K562 (cell line): Measurements from ENCODE around the gene DNAJB6. TPM values are rescaled to one million over a fixed set of nuclear protein-coding genes. Genes with fewer than 3 reads are reported as not detected.
A peak's percentile ranks its signal among the peaks of the same experiment; 100 is the strongest.

ENCODE experiments used
- ATAC-seq: fragments of 200-7000 bp; cut with Tn5 transposase; 3 replicates; pipeline ENCODE4 v1.9.1; 2020; ENCODE audit warnings: moderate library complexity
- BruUV-seq: library from RNA; stranded (reverse); fragments of 400-500 nt; replicated peaks from 2 replicates; lab custom pipeline; 2021; lab: Mats Ljungman, UMichigan
- CTCF ChIA-PET: fragments of 300-600 bp; formaldehyde crosslinking; extraction: SDS; loops from one replicate; lab custom pipeline; 2021; ENCODE audit warnings: low intra/inter-chr PET ratio; lab: Yijun Ruan, JAX
- POLR2A ChIA-PET: fragments of 300-600, 350-650 bp; sonication (Branson Sonifier 250); formaldehyde crosslinking; extraction: SDS; loops from one replicate; lab custom pipeline; 2021; ENCODE audit warnings: antibody characterized with exemption, inconsistent platforms; lab: Yijun Ruan, JAX
- DNase-seq, 4 experiments: peaks; one replicate each; pipeline versions ENCODE4 v3.0.0 to v3.0.0-alpha.2; 2011 to 2018; ENCODE audit warnings: low spot score in 3 of 4, mixed read lengths in 3 of 4; ENCODE audit errors: extremely low read depth in 1 of 4
- FAIRE-seq: peaks from 2 replicates; lab custom pipeline; 2011; peaks lifted over from hg19 to GRCh38; lab: Jason Lieb, UNC
- H2AFZ ChIP-seq: 2 replicates; pipeline ENCODE4 v1.6.0; 2011; ENCODE audit warnings: low read depth, low read length, control low read depth, inconsistent platforms
- H3K27ac ChIP-seq: fragments of 200-600 bp; 3 replicates; pipeline ENCODE4 v1.8.0; 2011; ENCODE audit warnings: low read depth, mild to moderate bottlenecking, control low read depth, inconsistent platforms, low read length, moderate library complexity, mixed read lengths; ENCODE audit errors: extremely low read depth
- H3K27me3 ChIP-seq, 2 experiments: fragments of 300-600 bp in 1 of 2; 2 replicates in 1 of 2; 3 replicates in 1 of 2; pipeline versions ENCODE4 v1.6.0 to v1.8.0; 2011; ENCODE audit warnings: inconsistent platforms in 2 of 2, low read length in 2 of 2, mild to moderate bottlenecking in 1 of 2, mixed read lengths in 1 of 2, moderate library complexity in 1 of 2; ENCODE audit not compliant: control insufficient read depth in 2 of 2, insufficient read depth in 2 of 2
- H3K36me3 ChIP-seq: fragments of 300-600 bp; 3 replicates; pipeline ENCODE4 v1.8.0; 2011; ENCODE audit warnings: mild to moderate bottlenecking, low read length, inconsistent platforms; ENCODE audit not compliant: control insufficient read depth, insufficient read depth
- H3K4me1 ChIP-seq, 2 experiments: fragments of 200-600 bp in 1 of 2; replicated peaks in 1 of 2; 2 replicates in 1 of 2; 3 replicates in 1 of 2; pipeline versions ENCODE4 v1.5.1 to v1.8.0; 2011; ENCODE audit warnings: inconsistent platforms in 2 of 2, low read length in 2 of 2, mild to moderate bottlenecking in 1 of 2, mixed read lengths in 1 of 2, moderate library complexity in 1 of 2; ENCODE audit not compliant: control insufficient read depth in 2 of 2, insufficient read depth in 2 of 2
- H3K4me2 ChIP-seq: 2 replicates; pipeline ENCODE4 v1.6.1; 2011; ENCODE audit warnings: low read length, control low read depth, inconsistent platforms, mixed read lengths; ENCODE audit not compliant: insufficient read depth
- H3K4me3 ChIP-seq: fragments of 200-600 bp; sonication (generic), shearing (Covaris generic); 2 replicates; pipeline ENCODE4 v1.5.1; 2016; ENCODE audit warnings: control low read depth, inconsistent platforms
- H3K79me2 ChIP-seq: fragments of 200-600 bp; 3 replicates; pipeline ENCODE4 v1.8.0; 2011; ENCODE audit warnings: low read length, inconsistent platforms; ENCODE audit not compliant: control insufficient read depth, insufficient read depth
- H3K9ac ChIP-seq, 2 experiments: 2 replicates each; pipeline versions ENCODE4 v1.6.0 to v1.6.1; 2011; ENCODE audit warnings: low read depth in 2 of 2, low read length in 2 of 2, control low read depth in 1 of 2, inconsistent platforms in 1 of 2, mild to moderate bottlenecking in 1 of 2, mixed read lengths in 1 of 2; ENCODE audit not compliant: insufficient read depth in 1 of 2
- H3K9me1 ChIP-seq: one replicate; pipeline ENCODE4 v1.6.0; 2011; ENCODE audit warnings: inconsistent platforms, mild to moderate bottlenecking, low read length, moderate library complexity; ENCODE audit not compliant: control insufficient read depth, insufficient read depth
- H3K9me3 ChIP-seq: replicated peaks from 2 replicates; pipeline ENCODE4 v1.5.1; 2011; ENCODE audit warnings: low read depth, low read length, inconsistent platforms; ENCODE audit not compliant: control insufficient read depth, insufficient read depth
- H4K20me1 ChIP-seq: replicated peaks from 2 replicates; pipeline ENCODE4 v1.6.1; 2011; ENCODE audit warnings: low read length, inconsistent platforms, mixed read lengths; ENCODE audit not compliant: control insufficient read depth, insufficient read depth
- ATF1 ChIP-seq, 2 experiments: fragments of 450-650 bp in 1 of 2; IDR thresholded peaks; 2 replicates each; pipeline ENCODE4 v1.6.1; 2016; ENCODE audit warnings: missing compliant biosample characterization in 1 of 2, missing genetic modification characterization in 1 of 2
- CREM ChIP-seq: IDR thresholded peaks from 2 replicates; pipeline ENCODE4 v1.6.1; 2014; ENCODE audit warnings: antibody characterized with exemption, low read depth
- CTBP1 ChIP-seq: fragments of 450-650 bp; IDR thresholded peaks from 2 replicates; pipeline ENCODE4 v1.6.1; 2016; ENCODE audit warnings: borderline replicate concordance
- ETV1 ChIP-seq: fragments of 450-650 bp; conservative IDR thresholded peaks from 2 replicates; pipeline ENCODE4 v1.6.1; 2016; ENCODE audit warnings: missing genetic modification characterization, control low read depth, low read depth, missing compliant biosample characterization
- ETV5 ChIP-seq: sonication (generic); formaldehyde crosslinking; IDR thresholded peaks from 2 replicates; pipeline ENCODE4 v1.4.0; 2020; ENCODE audit warnings: low read depth, mild to moderate bottlenecking, missing genetic modification reagents
- FOXJ2 ChIP-seq: fragments of 200-800 bp; sonication (Bioruptor generic); IDR thresholded peaks from 2 replicates; pipeline ENCODE4 v1.6.1; 2016; ENCODE audit warnings: missing genetic modification characterization, missing compliant biosample characterization
- NFYB ChIP-seq: IDR thresholded peaks from 2 replicates; pipeline ENCODE4 v1.6.1; 2011; ENCODE audit warnings: mild to moderate bottlenecking, moderate library complexity; ENCODE audit not compliant: insufficient read length; ENCODE audit errors: extremely low read depth
- PRDM10 ChIP-seq: fragments of 450-650 bp; IDR thresholded peaks from 2 replicates; pipeline ENCODE4 v1.6.1; 2018; ENCODE audit not compliant: partially characterized antibody
- PREB ChIP-seq: sonication (generic); formaldehyde crosslinking; IDR thresholded peaks from 2 replicates; pipeline ENCODE4 v1.8.1; 2023; ENCODE audit warnings: mild to moderate bottlenecking, missing genetic modification reagents
- SETDB1 ChIP-seq: IDR thresholded peaks from one replicate; pipeline ENCODE4 v1.6.1; 2012; ENCODE audit warnings: low read length, control low read depth, inconsistent platforms
- TEAD1 ChIP-seq, 2 experiments: fragments of 450-650 bp in 1 of 2; sonication (generic) in 1 of 2; formaldehyde crosslinking; IDR thresholded peaks; 2 replicates each; pipeline versions ENCODE4 v1.4.0 to v1.8.0; 2020 to 2022; ENCODE audit warnings: mild to moderate bottlenecking in 2 of 2, missing genetic modification reagents in 1 of 2
- ZEB2 ChIP-seq: fragments of 450-650 bp; IDR thresholded peaks from 2 replicates; pipeline ENCODE4 v1.6.1; 2016
- ZNF134 ChIP-seq: fragments of 250-450 bp; sonication (Bioruptor Pico); conservative IDR thresholded peaks from 2 replicates; pipeline ENCODE4 v1.4.0; 2020
- ZNF23 ChIP-seq: fragments of 250-450 bp; sonication (Bioruptor Pico); IDR thresholded peaks from 2 replicates; pipeline ENCODE4 v1.4.0; 2020; ENCODE audit warnings: mild to moderate bottlenecking
- ZNF431 ChIP-seq: sonication (generic); formaldehyde crosslinking; IDR thresholded peaks from 2 replicates; pipeline ENCODE4 v1.8.0; 2022; ENCODE audit warnings: mild to moderate bottlenecking, missing genetic modification reagents
- ZNF586 ChIP-seq: fragments of 450-650 bp; formaldehyde crosslinking; conservative IDR thresholded peaks from 2 replicates; pipeline ENCODE4 v1.4.0; 2020; ENCODE audit warnings: mild to moderate bottlenecking, moderate library complexity
- WGBS: fragments of 100-300 bp; shearing (Covaris generic); methylation state at CpG from one replicate; pipeline ENCODE4 v1.1.6; 2016; ENCODE audit warnings: low coverage, mixed read lengths; ENCODE audit not compliant: insufficient coverage; ENCODE audit errors: missing lambda C conversion rate; 5-methylcytosine and 5-hydroxymethylcytosine counted together
- in situ Hi-C: fragments of 300-500 bp; cut with MboI; formaldehyde crosslinking; loops from 4 replicates; pipeline ENCODE4 v1.15.0; 2018; ENCODE audit warnings: inconsistent platforms, mixed read lengths
- intact Hi-C: fragments of 100-400 bp; cut with micrococcal nuclease; formaldehyde crosslinking; loops from 2 replicates; pipeline ENCODE4 v1.14.2; 2022
- polyA plus RNA-seq, 8 experiments: library from polyadenylated mRNA; depleted of rRNA in 4 of 8; stranded (reverse) in 5 of 8; unstranded in 3 of 8; fragments of >200 nt; fragmentation: Nextera tagmentation in 2 of 8; fragmentation: Illumina TruSeq in 1 of 8; extraction: Ambion mirVana in 2 of 8; extraction: Trizol in 1 of 8; gene quantifications; 2 replicates each; pipeline versions ENCODE4 v1.2.1 to v1.2.3, GENCODE V29; 2011 to 2014; ENCODE audit warnings: inconsistent platforms in 1 of 8, missing spikeins in 1 of 8
- total RNA-seq, 7 experiments: library from RNA; depleted of rRNA in 6 of 7; stranded (reverse); fragments of >200 nt in 6 of 7; fragmentation: Illumina TruSeq in 2 of 7; extraction: Trizol in 2 of 7; gene quantifications; 2 replicates each; pipeline versions ENCODE4 v1.2.1 to v1.2.3, GENCODE V29; 2011 to 2021; ENCODE audit warnings: low replicate concordance in 1 of 7

DNAJB6 gene
- total and polyA plus RNA-seq, 9 of the 15 experiments (the other 6 are each of a cell fraction or from before 2014, with no cell fraction given) = 84.5 to 158 (median 135) TPM

GRCh38 chr7:157306846-157307838, 29.7 kb upstream of the DNAJB6 start:
- CTCF ChIA-PET = no interaction called here
- no peaks in the 10 kb centered on the region for H3K9me1 ChIP-seq
- 0 out of 3 replicates have a peak overlapping the region, but pooled peaks have one; percentile 5 for H3K27ac ChIP-seq
- in situ Hi-C loops (no loop called here), intact Hi-C loops (no loop called here)
- no peaks in the 10 kb centered on the region for H3K79me2 ChIP-seq
- DNase-seq = peak in 2 of 4 experiments; percentile 15 to 32
- H3K4me2 ChIP-seq = peak overlapping the region; percentile 67
- H3K9ac ChIP-seq = peak overlapping the region in 1 of 2 experiments; percentile 54; a peak in 2 of 4 replicates
- peak; percentile 12 for ATAC-seq
- no TSS peak for BruUV-seq
- peaks cover 12 to 16% of the 10 kb centered on the region in 2 experiments; a peak in 4 of 5 replicates for H3K4me1 ChIP-seq
- no peaks in the 10 kb centered on the region for H3K36me3 ChIP-seq
- peak overlapping the region; percentile 81 for H2AFZ ChIP-seq
- POLR2A ChIA-PET = interaction anchor here (0.6 to 1.7 kb wide), 11 partner anchors 9 to 381 kb away, joined by 3 to 6 read pairs (median 3); no protein-coding TSS in a partner anchor
- WGBS = 47% methylated on average over 27 of the region's 27 CpGs
- no peaks in the 10 kb centered on the region for H3K9me3 ChIP-seq
- H4K20me1 ChIP-seq = no peaks in the 10 kb centered on the region
- H3K27me3 ChIP-seq = no peaks in the 10 kb centered on the region
- no peak overlapping the region for H3K4me3 ChIP-seq
- FAIRE-seq = peak; percentile 15
- TF ChIP-seq TEAD1 (CRISPR knock-in tag; IDR thresholded peaks at IDR 0.05) (peak in 1 of 2 experiments; percentile 34; a peak in 1 of 4 replicates), NFYB (no peak), PREB (CRISPR knock-in tag) (0 out of 2 replicates have a peak, but pooled peaks have one; percentile 26), ZEB2 (peak; percentile 58; the same call in 1 of the 2 replicates), CREM (0 out of 2 replicates have a peak, but pooled peaks have one; percentile 0), ZNF586 (CRISPR knock-in tag) (no peak), FOXJ2 (no peak), ZNF134 (CRISPR knock-in tag) (no peak), ZNF431 (CRISPR knock-in tag) (0 out of 2 replicates have a peak, but pooled peaks have one; percentile 32), ATF1 (CRISPR knock-in tag; IDR thresholded peaks at IDR 0.05) (no peak), ATF1 (tag; IDR thresholded peaks at IDR 0.05) (0 out of 2 replicates have a peak, but pooled peaks have one; percentile 16), ETV5 (0 out of 2 replicates have a peak, but pooled peaks have one; percentile 14), ETV1 (tag) (no peak), PRDM10 (peak; percentile 49), CTBP1 (peak; percentile 50), SETDB1 (no peak), ZNF23 (CRISPR knock-in tag) (no peak)
